Neural cell (in vitro differentiated cells): ENCODE data around the gene CYP27A1. TPM values are rescaled to one million over a fixed set of nuclear protein-coding genes. Genes with fewer than 3 reads are reported as not detected.

ENCODE experiments used
- H2AFZ ChIP-seq: fragments of 200-600, 300-800 bp; sonication (generic), shearing (Covaris generic); 2 replicates; pipeline ENCODE4 v1.6.0; 2014; ENCODE audit warnings: low read depth, mild to moderate bottlenecking, antibody characterized with exemption, low read length, moderate library complexity
- H3F3A ChIP-seq: fragments of 200-600 bp; shearing (Covaris generic); 2 replicates; pipeline ENCODE4 v1.6.1; 2016; ENCODE audit warnings: mild to moderate bottlenecking, moderate library complexity, mixed read lengths, antibody characterized with exemption, low read length; ENCODE audit not compliant: insufficient read depth, poor library complexity, severe bottlenecking
- H3K27ac ChIP-seq: fragments of 200-600, 300-800 bp; sonication (generic), shearing (Covaris generic); 2 replicates; pipeline ENCODE4 v1.5.1; 2014; ENCODE audit warnings: mild to moderate bottlenecking, low read length, moderate library complexity
- H3K27me3 ChIP-seq: fragments of 300-800, 200-600 bp; sonication (generic), shearing (Covaris generic); 2 replicates; pipeline ENCODE4 v1.6.0; 2014; ENCODE audit warnings: mild to moderate bottlenecking, low read depth, low read length, moderate library complexity; ENCODE audit not compliant: insufficient read depth
- H3K36me3 ChIP-seq: fragments of 300-800, 200-600 bp; sonication (generic), shearing (Covaris generic); 2 replicates; pipeline ENCODE4 v1.5.1; 2014; ENCODE audit warnings: mild to moderate bottlenecking, antibody characterized with exemption, low read length, moderate library complexity; ENCODE audit not compliant: insufficient read depth
- H3K4me2 ChIP-seq: fragments of 300-800, 200-600 bp; sonication (generic), shearing (Covaris generic); 2 replicates; pipeline ENCODE4 v1.6.0; 2014; ENCODE audit warnings: mild to moderate bottlenecking, low read length
- H3K4me3 ChIP-seq: fragments of 300-800, 200-600 bp; sonication (generic), shearing (Covaris generic); 2 replicates; pipeline ENCODE4 v1.5.1; 2014; ENCODE audit warnings: mild to moderate bottlenecking, low read length, moderate library complexity
- H3K79me2 ChIP-seq: fragments of 200-600 bp; shearing (Covaris generic); replicated peaks from 2 replicates; pipeline ENCODE4 v1.6.0; 2014; ENCODE audit warnings: mild to moderate bottlenecking, low read length, moderate library complexity; ENCODE audit not compliant: insufficient read depth
- H3K9ac ChIP-seq: fragments of 300-800, 200-600 bp; sonication (generic), shearing (Covaris generic); 2 replicates; pipeline ENCODE4 v1.6.1; 2016; ENCODE audit warnings: mild to moderate bottlenecking, low read length, mixed read lengths
- H3K9me2 ChIP-seq: fragments of 200-600 bp; shearing (Covaris generic); 2 replicates; pipeline ENCODE4 v1.6.1; 2016; ENCODE audit warnings: mild to moderate bottlenecking, low read length, mixed read lengths; ENCODE audit not compliant: insufficient read depth
- H3K9me3 ChIP-seq: fragments of 200-600, 300-800 bp; sonication (generic), shearing (Covaris generic); 2 replicates; pipeline ENCODE4 v1.6.1; 2016; ENCODE audit warnings: mild to moderate bottlenecking, mixed run types, low read length, moderate library complexity, mixed read lengths
- H4K20me1 ChIP-seq: fragments of 200-600 bp; shearing (Covaris generic); 2 replicates; pipeline ENCODE4 v1.6.1; 2016; ENCODE audit warnings: mild to moderate bottlenecking, mixed run types; ENCODE audit not compliant: insufficient read depth
- EP300 ChIP-seq: fragments of 450-650 bp; conservative IDR thresholded peaks from 2 replicates; pipeline ENCODE4 v1.6.1; 2014; ENCODE audit warnings: antibody characterized with exemption, mild to moderate bottlenecking, moderate library complexity; ENCODE audit not compliant: poor library complexity, severe bottlenecking
- EZH2 ChIP-seq: fragments of 200-600, 300-800 bp; shearing (Covaris generic), sonication (generic); IDR thresholded peaks from 2 replicates; pipeline ENCODE4 v1.6.1; 2014; ENCODE audit warnings: antibody characterized with exemption, low read length, borderline replicate concordance, mild to moderate bottlenecking; ENCODE audit not compliant: insufficient read depth, poor library complexity, severe bottlenecking
- MXI1 ChIP-seq: fragments of 450-650 bp; conservative IDR thresholded peaks from 2 replicates; pipeline ENCODE4 v1.6.1; 2014; ENCODE audit warnings: antibody characterized with exemption, mild to moderate bottlenecking; ENCODE audit not compliant: poor library complexity, severe bottlenecking
- POLR2AphosphoS5 ChIP-seq: IDR thresholded peaks from 2 replicates; pipeline ENCODE4 v1.6.1; 2012
- RAD21 ChIP-seq: fragments of 450-650 bp; conservative IDR thresholded peaks from 2 replicates; pipeline ENCODE4 v1.6.1; 2014; ENCODE audit warnings: antibody characterized with exemption, mild to moderate bottlenecking, moderate library complexity
- REST ChIP-seq: IDR thresholded peaks from 2 replicates; pipeline ENCODE4 v1.6.1; 2012; ENCODE audit warnings: borderline replicate concordance
- SMC3 ChIP-seq: fragments of 450-650 bp; conservative IDR thresholded peaks from 2 replicates; pipeline ENCODE4 v1.6.1; 2014; ENCODE audit warnings: antibody characterized with exemption, mild to moderate bottlenecking, moderate library complexity; ENCODE audit not compliant: poor library complexity
- TAF1 ChIP-seq: IDR thresholded peaks from 2 replicates; pipeline ENCODE4 v1.6.1; 2012; ENCODE audit warnings: low read depth
- polyA plus RNA-seq: library from polyadenylated mRNA; depleted of rRNA; stranded (reverse); fragments of >200 nt; gene quantifications from 2 replicates; pipeline ENCODE4 v1.2.3, GENCODE V29; 2014
- TF ChIP-seq, protein P1 (sequence below): fragments of 450-650 bp; IDR thresholded peaks from 2 replicates; pipeline ENCODE4 v1.5.1; 2014; ENCODE audit warnings: antibody characterized with exemption, mild to moderate bottlenecking, moderate library complexity; ENCODE audit not compliant: poor library complexity, severe bottlenecking

Gene CYP27A1
- polyA plus RNA-seq, 1 donor from 2014 or later = not detected

DNA sequence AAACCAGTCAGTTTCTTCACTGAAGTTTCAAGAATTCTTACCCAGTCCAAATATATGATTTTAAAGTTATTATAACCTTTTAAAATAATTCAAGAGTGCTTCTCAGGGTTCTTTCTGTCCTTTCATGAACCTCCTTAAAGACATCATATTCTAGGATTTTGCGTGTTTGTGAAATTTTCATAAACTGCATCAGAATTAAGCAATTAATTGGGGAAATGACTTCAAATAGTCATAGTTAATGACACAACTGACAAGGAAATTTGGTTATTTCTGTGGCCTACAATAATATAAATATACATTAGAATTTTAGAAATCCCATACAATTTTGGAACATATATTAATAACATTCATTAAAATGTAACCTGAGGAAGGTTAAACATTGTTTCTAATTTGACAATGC, 10.5 kb downstream of the CYP27A1 start:
- Histone ChIP-seq H3K27ac (no peak overlapping the region), H4K20me1 (no peaks in the 10 kb centered on the region), H3K4me2 (no peak overlapping the region), H3K27me3 (no peaks in the 10 kb centered on the region), H3F3A (no peaks in the 10 kb centered on the region), H3K9me2 (no peaks in the 10 kb centered on the region), H2AFZ (no peak overlapping the region), H3K4me3 (no peak overlapping the region), H3K36me3 (no peaks in the 10 kb centered on the region), H3K9me3 (no peaks in the 10 kb centered on the region), H3K9ac (no peak overlapping the region), H3K79me2 (no peaks in the 10 kb centered on the region)
- TF ChIP-seq SMC3 = no peak
- no peak for TF ChIP-seq EP300
- no peak for TF ChIP-seq POLR2AphosphoS5
- no peak for TF ChIP-seq RAD21
- no peak for TF ChIP-seq TAF1
- no peak for TF ChIP-seq REST
- TF ChIP-seq, protein P1, sequence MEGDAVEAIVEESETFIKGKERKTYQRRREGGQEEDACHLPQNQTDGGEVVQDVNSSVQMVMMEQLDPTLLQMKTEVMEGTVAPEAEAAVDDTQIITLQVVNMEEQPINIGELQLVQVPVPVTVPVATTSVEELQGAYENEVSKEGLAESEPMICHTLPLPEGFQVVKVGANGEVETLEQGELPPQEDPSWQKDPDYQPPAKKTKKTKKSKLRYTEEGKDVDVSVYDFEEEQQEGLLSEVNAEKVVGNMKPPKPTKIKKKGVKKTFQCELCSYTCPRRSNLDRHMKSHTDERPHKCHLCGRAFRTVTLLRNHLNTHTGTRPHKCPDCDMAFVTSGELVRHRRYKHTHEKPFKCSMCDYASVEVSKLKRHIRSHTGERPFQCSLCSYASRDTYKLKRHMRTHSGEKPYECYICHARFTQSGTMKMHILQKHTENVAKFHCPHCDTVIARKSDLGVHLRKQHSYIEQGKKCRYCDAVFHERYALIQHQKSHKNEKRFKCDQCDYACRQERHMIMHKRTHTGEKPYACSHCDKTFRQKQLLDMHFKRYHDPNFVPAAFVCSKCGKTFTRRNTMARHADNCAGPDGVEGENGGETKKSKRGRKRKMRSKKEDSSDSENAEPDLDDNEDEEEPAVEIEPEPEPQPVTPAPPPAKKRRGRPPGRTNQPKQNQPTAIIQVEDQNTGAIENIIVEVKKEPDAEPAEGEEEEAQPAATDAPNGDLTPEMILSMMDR = no peak
- no peak for TF ChIP-seq EZH2
- TF ChIP-seq MXI1 = no peak

GRCh38 chr2:218796691-218797090, 14.7 kb downstream of the CYP27A1 start:
- Histone ChIP-seq H3K27me3 (no peaks in the 10 kb centered on the region), H3K9ac (no peak overlapping the region), H4K20me1 (no peaks in the 10 kb centered on the region), H3F3A (no peaks in the 10 kb centered on the region), H3K9me3 (no peaks in the 10 kb centered on the region), H3K4me2 (no peak overlapping the region), H3K27ac (no peak overlapping the region), H3K4me3 (no peak overlapping the region), H3K36me3 (no peaks in the 10 kb centered on the region), H3K9me2 (no peaks in the 10 kb centered on the region), H2AFZ (no peak overlapping the region), H3K79me2 (no peaks in the 10 kb centered on the region)
- no peak for TF ChIP-seq POLR2AphosphoS5
- no peak for TF ChIP-seq EZH2
- TF ChIP-seq, protein P1 = no peak
- no peak for TF ChIP-seq SMC3
- no peak for TF ChIP-seq EP300
- no peak for TF ChIP-seq RAD21
- no peak for TF ChIP-seq TAF1
